NCI-H82 treated with DMSO at 0.1 percent for 48 hours (cell line): Measurements from ENCODE around the gene SOX8.
"Not testable (repeated sequence)": the region's sequence is repeated elsewhere in the genome, so short reads cannot be mapped to it uniquely, and the experiment has no call there.

Experiments used
- DNase-seq: peaks from one replicate; lab custom pipeline; 2025; ENCODE audit not compliant: unreplicated experiment; lab: John Stamatoyannopoulos, UW

SOX8 gene

DNA sequence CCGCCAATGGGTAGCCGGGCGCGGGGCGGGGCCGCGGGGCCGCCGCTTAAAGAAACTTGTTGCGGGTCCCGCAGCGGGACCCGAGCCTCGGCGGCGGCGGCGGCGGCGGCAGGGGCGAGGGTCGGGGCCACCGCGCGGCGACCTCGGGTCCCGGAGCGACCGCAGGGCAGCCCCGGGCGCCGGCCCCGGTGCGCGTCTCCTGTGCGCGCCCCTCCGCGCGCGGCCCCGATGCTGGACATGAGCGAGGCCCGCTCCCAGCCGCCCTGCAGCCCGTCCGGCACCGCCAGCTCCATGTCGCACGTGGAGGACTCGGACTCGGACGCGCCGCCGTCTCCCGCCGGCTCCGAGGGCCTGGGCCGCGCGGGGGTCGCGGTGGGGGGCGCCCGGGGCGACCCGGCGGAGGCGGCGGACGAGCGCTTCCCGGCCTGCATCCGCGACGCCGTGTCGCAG is at the start of gene SOX8:
Gene SOX8, plus strand, starts transcription at position 76 of the 450 bp plus-strand sequence. Its CDS starts 153 bp downstream, at position 229.
- no peak for DNase-seq

DNA sequence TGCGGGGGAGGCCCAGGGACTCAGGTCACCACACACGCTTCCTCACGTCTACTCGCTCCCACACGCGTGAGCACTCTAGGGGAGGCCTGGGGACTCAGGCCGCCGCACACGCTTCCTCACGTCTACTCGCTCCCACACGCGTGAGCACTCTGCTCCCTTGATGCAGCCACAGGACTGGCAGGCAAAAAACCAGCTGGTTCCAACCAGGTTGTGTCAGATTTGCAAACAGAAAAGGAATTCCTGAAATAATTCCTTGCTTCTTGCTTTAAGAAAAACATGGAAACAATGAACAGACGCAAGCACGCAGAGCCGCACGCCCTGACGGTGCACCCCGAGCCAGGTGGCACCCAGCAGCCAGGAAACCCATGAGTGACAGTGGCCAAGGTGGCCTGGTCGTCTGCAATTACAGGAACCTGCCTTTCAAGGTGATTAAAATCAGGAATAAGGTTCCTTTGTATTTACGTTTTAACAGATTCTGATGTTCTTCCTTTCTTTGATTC is 48.7 kb upstream of the SOX8 start:
- no peak for DNase-seq

- no peak for DNase-seq
Measured at GRCh38 chr16:933581-933980, 48.0 kb upstream of the SOX8 start.

GRCh38 chr16:934178-934577 is 47.4 kb upstream of the SOX8 start:
- DNase-seq = no peak

GRCh38 chr16:935684-936083 is 45.9 kb upstream of the SOX8 start:
- DNase-seq = no peak

GRCh38 chr16:937311-937710 is 44.3 kb upstream of the SOX8 start:
- DNase-seq = no peak

- DNase-seq = no peak
Measured at GRCh38 chr16:937723-938122, 43.8 kb upstream of the SOX8 start.

DNA sequence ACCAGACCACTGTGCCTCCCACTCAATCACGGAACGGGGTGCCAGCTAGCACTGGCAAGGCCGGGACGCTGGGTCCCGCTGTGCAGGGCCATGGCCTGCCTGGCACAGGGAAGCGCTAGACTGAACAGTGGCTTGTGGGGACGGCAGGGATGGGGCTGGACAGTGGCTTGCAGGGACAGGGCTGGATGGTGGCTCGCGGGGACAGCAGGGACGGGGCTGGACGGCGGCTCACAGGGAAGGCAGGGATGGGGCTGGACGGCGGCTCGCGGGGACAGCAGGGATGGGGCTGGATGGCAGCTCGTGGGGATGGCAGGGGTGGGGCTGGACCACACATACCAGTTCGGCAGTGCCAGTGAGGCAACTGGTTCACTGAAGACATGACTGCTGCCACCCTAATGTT is 43.4 kb upstream of the SOX8 start:
- no peak for DNase-seq

- no peak for DNase-seq
Measured at GRCh38 chr16:938752-939151, 42.8 kb upstream of the SOX8 start.

GRCh38 chr16:939311-939710 is 42.3 kb upstream of the SOX8 start:
- DNase-seq = no peak

DNA sequence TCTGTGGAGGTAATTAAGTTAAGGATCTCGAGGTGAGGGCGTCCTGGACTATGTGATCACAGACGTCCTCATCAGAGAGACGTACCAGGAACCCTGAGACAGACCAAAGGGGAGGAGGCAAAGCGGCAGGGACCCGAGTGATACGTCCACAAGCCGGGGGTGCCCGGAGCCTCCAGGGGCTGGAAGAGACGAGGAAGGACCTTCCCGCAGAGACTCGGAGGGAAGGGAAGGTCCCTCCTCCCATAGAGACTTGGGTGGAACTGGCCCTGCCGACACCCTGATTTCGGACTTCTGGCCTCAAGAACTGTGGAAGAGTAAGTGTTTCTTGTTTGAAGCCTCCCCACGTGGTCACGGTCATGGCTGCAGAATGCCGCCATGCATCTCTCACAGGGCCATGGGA is 41.6 kb upstream of the SOX8 start:
- no peak for DNase-seq

DNA sequence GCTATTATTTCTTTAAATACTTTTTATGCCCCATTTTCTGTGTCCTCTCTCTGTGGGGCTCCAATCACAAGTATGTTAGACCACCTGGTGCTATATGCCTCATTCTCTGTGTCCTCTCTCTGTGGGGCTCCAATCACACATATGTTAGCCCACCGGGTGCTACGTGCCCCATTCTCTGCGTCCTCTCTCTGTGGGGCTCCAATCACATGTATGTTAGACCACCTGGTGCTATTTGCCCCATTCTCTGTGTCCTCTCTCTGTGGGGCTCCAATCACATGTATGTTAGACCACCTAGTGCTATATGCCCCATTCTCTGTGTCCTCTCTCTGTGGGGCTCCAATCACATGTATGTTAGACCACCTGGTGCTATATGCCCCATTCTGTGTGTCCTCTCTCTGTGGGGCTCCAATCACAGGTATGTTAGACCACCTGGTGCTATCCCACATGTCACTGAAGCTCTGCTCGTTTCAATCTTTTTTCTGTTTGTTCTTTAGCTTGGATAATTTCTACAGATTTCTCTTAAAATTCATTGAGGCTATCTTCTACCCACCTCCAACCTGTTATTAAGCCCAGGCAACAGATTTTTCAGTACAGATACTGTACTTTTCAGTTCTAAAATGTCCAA is 39.0 kb upstream of the SOX8 start:
- DNase-seq = no peak

DNA sequence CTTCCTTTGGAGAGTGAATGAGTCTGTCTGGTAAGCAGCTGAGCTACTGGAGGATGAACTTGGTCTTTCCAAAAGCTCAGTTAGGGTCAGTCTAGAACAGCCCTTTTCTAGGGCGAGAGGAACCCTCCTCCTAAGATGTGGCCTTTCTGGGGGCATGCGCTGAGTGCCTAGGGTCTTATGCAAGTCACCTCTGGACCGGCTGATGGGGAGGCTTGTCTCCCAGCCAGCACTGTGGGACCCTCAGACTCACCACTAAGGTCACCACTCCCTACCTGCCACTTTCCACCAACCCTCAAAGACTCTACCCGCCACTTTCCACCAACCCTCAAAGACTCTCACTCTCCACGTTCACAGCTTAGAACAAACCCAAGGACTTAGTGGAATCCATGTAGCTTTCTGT is 37.6 kb upstream of the SOX8 start:
- no peak for DNase-seq

DNA sequence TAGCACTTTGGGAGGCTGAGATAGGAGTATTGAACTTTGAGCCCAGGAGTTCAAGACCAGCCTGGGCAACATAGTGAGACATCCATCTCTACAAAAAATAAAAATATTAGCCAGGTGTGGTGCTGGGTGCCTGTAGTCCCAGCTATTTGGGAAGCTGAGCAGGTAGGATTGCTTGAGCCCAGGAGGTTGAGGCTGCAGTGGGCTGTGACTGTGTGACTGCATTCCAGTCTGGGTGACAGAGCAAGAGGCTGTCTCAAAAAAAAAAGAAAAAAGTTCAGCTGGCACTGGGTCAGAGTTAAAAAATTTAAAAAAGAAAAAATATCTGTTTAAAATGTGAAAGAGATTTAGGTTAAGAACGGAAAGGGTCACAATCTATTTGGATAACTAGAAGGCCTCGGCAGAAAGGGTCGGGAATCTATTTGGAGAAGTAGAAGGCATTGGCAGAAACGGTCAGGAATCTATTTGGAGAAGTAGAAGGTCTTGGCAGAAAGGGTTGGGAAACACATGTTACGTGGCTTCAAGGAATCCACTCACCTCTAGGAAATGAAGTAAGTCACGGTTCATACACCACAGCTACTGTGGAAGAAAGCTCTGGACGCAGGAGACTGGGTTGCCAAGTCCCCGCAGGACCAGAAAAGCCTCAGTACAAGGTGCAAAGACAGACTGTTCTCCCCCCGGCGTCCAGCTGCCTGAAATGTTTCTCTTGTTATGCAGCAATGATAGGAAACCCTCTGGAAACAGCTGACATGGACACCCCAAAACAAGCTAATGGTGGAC is 36.1 kb upstream of the SOX8 start:
- DNase-seq = no peak

GRCh38 chr16:946048-946395 is 35.5 kb upstream of the SOX8 start:
- DNase-seq = no peak

GRCh38 chr16:947255-947921 is 34.2 kb upstream of the SOX8 start:
- no peak for DNase-seq

DNA sequence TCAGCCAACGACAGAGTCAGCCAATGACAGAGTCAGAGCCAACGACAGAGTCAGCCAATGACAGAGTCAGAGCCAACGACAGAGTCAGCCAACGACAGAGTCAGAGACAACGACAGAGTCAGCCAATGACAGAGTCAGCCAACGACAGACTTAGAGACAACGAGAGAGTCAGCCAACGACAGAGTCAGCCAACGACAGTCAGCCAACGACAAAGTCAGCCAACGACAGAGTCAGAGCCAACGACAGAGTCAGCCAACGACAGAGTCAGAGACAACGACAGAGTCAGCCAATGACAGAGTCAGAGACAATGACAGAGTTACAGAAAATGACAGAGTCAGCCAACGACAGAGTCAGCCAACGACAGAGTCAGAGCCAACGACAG is 33.7 kb upstream of the SOX8 start:
- not testable (repeated sequence) for DNase-seq

GRCh38 chr16:948767-949166 is 32.8 kb upstream of the SOX8 start:
- not testable (repeated sequence) for DNase-seq

- not testable (repeated sequence) for DNase-seq
Measured at GRCh38 chr16:950733-951573, 30.6 kb upstream of the SOX8 start.

- DNase-seq = no peak
Measured at GRCh38 chr16:951660-952301, 29.8 kb upstream of the SOX8 start.

DNA sequence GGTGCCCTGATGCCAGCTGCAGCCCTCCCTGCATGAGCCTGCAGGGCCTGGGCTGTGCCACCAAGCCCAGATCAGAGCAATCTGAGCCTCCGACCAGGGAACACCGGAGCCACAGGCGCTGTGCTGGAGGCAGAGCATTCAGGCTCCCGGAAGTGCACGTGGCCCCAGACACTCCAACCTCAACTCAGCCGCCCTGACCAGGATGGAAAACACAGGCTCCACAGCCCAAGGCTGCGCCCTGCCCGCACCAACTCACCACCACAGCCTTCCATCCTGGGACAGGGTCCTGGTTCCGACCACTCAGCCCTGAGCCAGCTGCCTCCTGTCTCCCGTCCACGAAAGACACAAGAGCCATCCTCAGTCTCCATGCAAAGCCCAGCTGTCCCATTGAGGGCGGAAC is 29.2 kb upstream of the SOX8 start:
- no peak for DNase-seq
